ENCODE measurements around the gene NR4A2. TPM values are rescaled to one million over a fixed set of nuclear protein-coding genes. Genes with fewer than 3 reads are reported as not detected.
A peak's percentile ranks its signal among the peaks of the same experiment; 100 is the strongest.

Gene NR4A2
- total RNA-seq, 1 donor from 2014 or later = 6.7 TPM

GRCh38 chr2:156343096-156343939 is 10.8 kb upstream of the NR4A2 start:
- TF ChIP-seq, protein P1, sequence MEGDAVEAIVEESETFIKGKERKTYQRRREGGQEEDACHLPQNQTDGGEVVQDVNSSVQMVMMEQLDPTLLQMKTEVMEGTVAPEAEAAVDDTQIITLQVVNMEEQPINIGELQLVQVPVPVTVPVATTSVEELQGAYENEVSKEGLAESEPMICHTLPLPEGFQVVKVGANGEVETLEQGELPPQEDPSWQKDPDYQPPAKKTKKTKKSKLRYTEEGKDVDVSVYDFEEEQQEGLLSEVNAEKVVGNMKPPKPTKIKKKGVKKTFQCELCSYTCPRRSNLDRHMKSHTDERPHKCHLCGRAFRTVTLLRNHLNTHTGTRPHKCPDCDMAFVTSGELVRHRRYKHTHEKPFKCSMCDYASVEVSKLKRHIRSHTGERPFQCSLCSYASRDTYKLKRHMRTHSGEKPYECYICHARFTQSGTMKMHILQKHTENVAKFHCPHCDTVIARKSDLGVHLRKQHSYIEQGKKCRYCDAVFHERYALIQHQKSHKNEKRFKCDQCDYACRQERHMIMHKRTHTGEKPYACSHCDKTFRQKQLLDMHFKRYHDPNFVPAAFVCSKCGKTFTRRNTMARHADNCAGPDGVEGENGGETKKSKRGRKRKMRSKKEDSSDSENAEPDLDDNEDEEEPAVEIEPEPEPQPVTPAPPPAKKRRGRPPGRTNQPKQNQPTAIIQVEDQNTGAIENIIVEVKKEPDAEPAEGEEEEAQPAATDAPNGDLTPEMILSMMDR (IDR thresholded peaks at IDR 0.05) = no peak
- ChIA-PET CTCF (interaction anchor here (1.0 kb wide), 1 partner anchor 57 kb away, joined by 3 read pairs; no protein-coding TSS in a partner anchor), POLR2A (interaction anchor here (0.5 to 5.4 kb wide), 20 partner anchors 9 to 1534 kb away, joined by 3 to 120 read pairs (median 4); partner anchors contain the start of genes GPD2 and NR4A2)
- peak overlapping the region; percentile 88 for H3K4me3 Mint-ChIP-seq
- H3K27me3 Mint-ChIP-seq = no peaks in the 10 kb centered on the region
- no peaks in the 10 kb centered on the region for H3K9me3 Mint-ChIP-seq
- intact Hi-C loops (cut with micrococcal nuclease) = no loop called here
- H3K36me3 Mint-ChIP-seq (ENCODE audit: low read depth) = peaks cover 7% of the 10 kb centered on the region
- DNase-seq = no peak
- no peak for ATAC-seq (ENCODE audit: low read depth)
- peak overlapping the region; percentile 97 for H3K27ac Mint-ChIP-seq
- peaks cover 23% of the 10 kb centered on the region for H3K4me1 Mint-ChIP-seq

- H3K4me1 Mint-ChIP-seq = peaks cover 23% of the 10 kb centered on the region
Measured at GRCh38 chr2:156342254-156343095, 10.0 kb upstream of the NR4A2 start.

GRCh38 chr2:156341452-156342253 is 9.1 kb upstream of the NR4A2 start:
- ATAC-seq (ENCODE audit: low read depth) = peak; percentile 79
- intact Hi-C loops (cut with micrococcal nuclease) = loop anchor here (1.0 kb wide), 4 partner anchors 9 to 197 kb away; partner anchors contain the start of genes GPD2 and NR4A2
- peak; percentile 80 for DNase-seq
- Mint-ChIP-seq H3K4me1 (peaks cover 23% of the 10 kb centered on the region), H3K27me3 (no peaks in the 10 kb centered on the region), H3K27ac (peak overlapping the region; percentile 96), H3K4me3 (peak overlapping the region; percentile 92), H3K36me3 (ENCODE audit: low read depth) (peaks cover 7% of the 10 kb centered on the region), H3K9me3 (no peaks in the 10 kb centered on the region)
- ChIA-PET CTCF (interaction anchor here (0.9 kb wide), 1 partner anchor 59 kb away, joined by 4 read pairs; no protein-coding TSS in a partner anchor), POLR2A (interaction anchor here (0.5 to 5.4 kb wide), 19 partner anchors 10 to 1556 kb away, joined by 3 to 120 read pairs (median 5); partner anchors contain the start of genes GPD2 and NR4A2)
- TF ChIP-seq, protein P1 (IDR thresholded peaks at IDR 0.05) = no peak

More at GRCh38 chr2:156342254-156343095, 10.0 kb upstream of the NR4A2 start:
- DNase-seq (peak; percentile 88), ATAC-seq (ENCODE audit: low read depth) (peak; percentile 46)
- TF ChIP-seq, protein P1 (IDR thresholded peaks at IDR 0.05) = no peak
- Mint-ChIP-seq H3K4me3 (peak overlapping the region; percentile 92), H3K36me3 (ENCODE audit: low read depth) (peaks cover 7% of the 10 kb centered on the region), H3K27ac (peak overlapping the region; percentile 97), H3K9me3 (no peaks in the 10 kb centered on the region), H3K27me3 (no peaks in the 10 kb centered on the region)
- POLR2A ChIA-PET = interaction anchor here (0.5 to 5.4 kb wide), 20 partner anchors 10 to 1534 kb away, joined by 3 to 120 read pairs (median 4); partner anchors contain the start of genes GPD2 and NR4A2
- CTCF ChIA-PET = no interaction called here
- intact Hi-C loops (cut with micrococcal nuclease) = no loop called here

DNA sequence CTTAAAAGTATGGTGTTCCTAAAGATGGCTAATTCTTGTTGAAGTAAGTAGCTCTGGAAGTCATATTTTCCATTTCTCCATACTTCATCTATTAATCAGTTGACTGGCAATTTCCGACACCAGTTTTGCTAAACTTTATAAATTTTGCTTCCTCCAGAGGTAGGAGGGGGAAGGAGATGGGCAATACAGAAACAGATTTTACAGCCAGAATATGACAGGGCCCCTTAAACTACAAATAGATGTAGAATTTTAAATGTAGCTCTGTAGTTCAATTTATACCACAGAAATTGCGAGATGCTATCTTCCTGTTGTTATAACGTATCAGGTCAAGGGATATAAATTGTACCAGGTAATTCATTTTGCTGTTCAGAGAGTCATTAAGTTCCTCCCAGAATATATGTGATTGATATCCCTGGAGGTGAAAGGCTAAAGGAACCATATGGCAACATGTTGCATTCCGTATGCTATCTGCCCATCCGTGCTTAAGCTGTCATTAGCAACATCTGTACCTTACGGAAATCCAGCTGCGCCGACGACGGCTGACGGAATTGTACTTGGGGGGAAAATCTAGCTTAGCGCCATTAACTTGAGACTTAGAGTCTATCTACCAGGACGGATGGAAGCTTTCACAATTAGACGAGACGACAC is 8.4 kb upstream of the NR4A2 start:
- Mint-ChIP-seq H3K36me3 (ENCODE audit: low read depth) (peaks cover 7% of the 10 kb centered on the region), H3K27ac (peak overlapping the region; percentile 96), H3K4me3 (peak overlapping the region; percentile 92), H3K4me1 (peaks cover 23% of the 10 kb centered on the region), H3K9me3 (no peaks in the 10 kb centered on the region), H3K27me3 (no peaks in the 10 kb centered on the region)
- ChIA-PET POLR2A (interaction anchor here (0.5 to 5.4 kb wide), 11 partner anchors 10 to 1557 kb away, joined by 3 to 120 read pairs (median 5); partner anchors contain the start of genes GPD2 and NR4A2), CTCF (interaction anchor here (0.9 kb wide), 1 partner anchor 60 kb away, joined by 4 read pairs; no protein-coding TSS in a partner anchor)
- ATAC-seq (ENCODE audit: low read depth) (no peak), DNase-seq (no peak)
- TF ChIP-seq, protein P1 (IDR thresholded peaks at IDR 0.05) = no peak
- intact Hi-C loops (cut with micrococcal nuclease) = loop anchor here (1.0 kb wide), 4 partner anchors 9 to 197 kb away; partner anchors contain the start of genes GPD2 and NR4A2
